ENCODE data around the gene PRR5L.

DNA sequence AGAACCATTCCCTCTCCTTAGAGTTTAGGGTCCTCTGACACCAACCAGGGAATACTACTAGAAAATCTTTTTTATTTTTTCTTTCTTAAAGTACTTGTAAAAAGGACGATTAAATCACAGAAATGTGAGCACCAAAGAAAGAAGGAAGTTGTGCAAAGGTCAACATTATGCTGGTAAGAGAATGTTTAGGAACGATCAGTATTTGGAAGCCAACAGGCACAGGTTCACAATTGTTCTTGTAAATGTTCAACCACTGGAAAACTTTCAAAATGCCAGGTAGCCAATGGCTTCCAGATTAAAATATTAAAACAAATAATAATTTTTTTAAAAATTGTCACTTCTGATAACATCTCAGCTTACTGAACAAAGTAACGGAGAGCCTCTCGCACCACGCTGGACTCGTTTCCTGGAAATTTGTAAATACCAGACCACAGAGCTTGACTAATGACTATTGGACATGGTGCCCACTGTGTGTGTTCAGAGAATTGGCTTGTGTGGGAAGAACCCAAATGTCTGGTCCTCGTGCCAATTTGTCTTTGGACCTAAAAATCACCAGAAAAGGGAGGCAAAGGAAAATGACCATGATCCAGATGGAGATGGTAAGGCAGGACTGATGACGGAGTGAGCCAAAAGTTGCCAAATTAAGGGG is 27.6 kb upstream of the PRR5L start:
- TF ChIP-seq, protein P1, sequence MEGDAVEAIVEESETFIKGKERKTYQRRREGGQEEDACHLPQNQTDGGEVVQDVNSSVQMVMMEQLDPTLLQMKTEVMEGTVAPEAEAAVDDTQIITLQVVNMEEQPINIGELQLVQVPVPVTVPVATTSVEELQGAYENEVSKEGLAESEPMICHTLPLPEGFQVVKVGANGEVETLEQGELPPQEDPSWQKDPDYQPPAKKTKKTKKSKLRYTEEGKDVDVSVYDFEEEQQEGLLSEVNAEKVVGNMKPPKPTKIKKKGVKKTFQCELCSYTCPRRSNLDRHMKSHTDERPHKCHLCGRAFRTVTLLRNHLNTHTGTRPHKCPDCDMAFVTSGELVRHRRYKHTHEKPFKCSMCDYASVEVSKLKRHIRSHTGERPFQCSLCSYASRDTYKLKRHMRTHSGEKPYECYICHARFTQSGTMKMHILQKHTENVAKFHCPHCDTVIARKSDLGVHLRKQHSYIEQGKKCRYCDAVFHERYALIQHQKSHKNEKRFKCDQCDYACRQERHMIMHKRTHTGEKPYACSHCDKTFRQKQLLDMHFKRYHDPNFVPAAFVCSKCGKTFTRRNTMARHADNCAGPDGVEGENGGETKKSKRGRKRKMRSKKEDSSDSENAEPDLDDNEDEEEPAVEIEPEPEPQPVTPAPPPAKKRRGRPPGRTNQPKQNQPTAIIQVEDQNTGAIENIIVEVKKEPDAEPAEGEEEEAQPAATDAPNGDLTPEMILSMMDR (IDR thresholded peaks at IDR 0.05): no peak
- TF ChIP-seq EP300 (IDR thresholded peaks at IDR 0.05): no peak

Data from ovary (tissue), 3 donors.